OCI-LY7 (cell line): ENCODE data around the gene COL9A3. TPM values are rescaled to one million over a fixed set of nuclear protein-coding genes. Genes with fewer than 3 reads are reported as not detected.

Experiments
- BruUV-seq: library from RNA; stranded (reverse); fragments of 400-500 nt; replicated peaks from 2 replicates; lab custom pipeline; 2021; lab: Mats Ljungman, UMichigan
- CTCF ChIA-PET: fragments of 300-600 bp; sonication (Branson Sonifier 250); formaldehyde crosslinking; loops from one replicate; lab custom pipeline; 2022; ENCODE audit warnings: antibody characterized with exemption; ENCODE audit not compliant: unreplicated experiment; lab: Charles Lee
- POLR2A ChIA-PET: fragments of 300-600 bp; sonication (Branson Sonifier 250); formaldehyde crosslinking; loops from one replicate; lab custom pipeline; 2022; ENCODE audit warnings: antibody characterized with exemption; lab: Charles Lee
- DNase-seq: peaks from one replicate; pipeline ENCODE4 v3.0.0-alpha.2; 2015; ENCODE audit warnings: low spot score
- H2AFZ ChIP-seq: fragments of 200-600 bp; sonication (generic), shearing (Covaris generic); 2 replicates; pipeline ENCODE4 v1.6.1; 2014; ENCODE audit warnings: mild to moderate bottlenecking, antibody characterized with exemption, low read length, moderate library complexity
- H3K27ac ChIP-seq: fragments of 200-600 bp; sonication (generic); 2 replicates; pipeline ENCODE4 v1.5.1; 2014; ENCODE audit warnings: mixed run types, low read depth, mild to moderate bottlenecking, moderate library complexity, low read length, inconsistent platforms; ENCODE audit not compliant: poor library complexity, severe bottlenecking
- H3K36me3 ChIP-seq: fragments of 200-600 bp; sonication (generic); 2 replicates; pipeline ENCODE4 v1.6.1; 2014; ENCODE audit warnings: mild to moderate bottlenecking, antibody characterized with exemption, low read length, moderate library complexity, mixed read lengths; ENCODE audit not compliant: insufficient read depth
- H3K4me1 ChIP-seq: fragments of 200-600 bp; sonication (generic); 2 replicates; pipeline ENCODE4 v1.5.1; 2014; ENCODE audit warnings: mild to moderate bottlenecking, low read length; ENCODE audit not compliant: insufficient read depth, poor library complexity, severe bottlenecking
- H3K4me2 ChIP-seq: fragments of 200-600 bp; sonication (generic); 2 replicates; pipeline ENCODE4 v1.6.1; 2014; ENCODE audit warnings: mild to moderate bottlenecking, low read length
- H3K4me3 ChIP-seq: fragments of 200-600 bp; sonication (generic); 2 replicates; pipeline ENCODE4 v1.5.1; 2014; ENCODE audit warnings: mild to moderate bottlenecking, low read depth, low read length; ENCODE audit not compliant: poor library complexity, severe bottlenecking
- H3K79me2 ChIP-seq: fragments of 200-600 bp; sonication (generic); 2 replicates; pipeline ENCODE4 v1.6.1; 2016; ENCODE audit warnings: low read depth, mild to moderate bottlenecking, low read length, moderate library complexity, mixed read lengths; ENCODE audit not compliant: insufficient read depth
- H3K9me2 ChIP-seq: fragments of 200-600 bp; sonication (generic); 2 replicates; pipeline ENCODE4 v1.6.1; 2016; ENCODE audit warnings: mild to moderate bottlenecking, low read length, mixed read lengths; ENCODE audit not compliant: insufficient read depth
- H3K9me3 ChIP-seq: fragments of 200-600 bp; sonication (generic); 2 replicates; pipeline ENCODE4 v1.6.1; 2014; ENCODE audit warnings: mild to moderate bottlenecking, mixed run types, low read length, mixed read lengths
- H4K20me1 ChIP-seq: fragments of 200-600 bp; sonication (generic); 2 replicates; pipeline ENCODE4 v1.6.1; 2014; ENCODE audit warnings: mild to moderate bottlenecking, antibody characterized with exemption, low read length, moderate library complexity, mixed read lengths; ENCODE audit not compliant: insufficient read depth
- EZH2phosphoT487 ChIP-seq: fragments of 200-600 bp; sonication (generic); IDR thresholded peaks from 2 replicates; pipeline ENCODE4 v1.6.1; 2018; ENCODE audit warnings: low read depth, borderline replicate concordance, mild to moderate bottlenecking, mixed run types, antibody characterized with exemption, low read length, moderate library complexity, mixed read lengths
- intact Hi-C: fragments of 100-400 bp; cut with micrococcal nuclease; formaldehyde crosslinking; loops from one replicate; pipeline ENCODE4 v1.10.0; 2022; ENCODE audit not compliant: unreplicated experiment
- total RNA-seq, 2 experiments: library from RNA; depleted of rRNA in 1 of 2; stranded (reverse); fragments of >200 nt in 1 of 2; shearing (Covaris generic) in 1 of 2; gene quantifications; 2 replicates each; pipeline ENCODE4 v1.2.3, GENCODE V29; 2014 to 2022
- TF ChIP-seq, protein P1 (sequence below): fragments of 200-600 bp; sonication (generic); conservative IDR thresholded peaks from 2 replicates; pipeline ENCODE4 v1.5.1; 2014; ENCODE audit warnings: mild to moderate bottlenecking, antibody characterized with exemption, low read length, moderate library complexity, mixed read lengths

The COL9A3 gene
- total RNA-seq, 2 experiments from 2014 or later: 1.7 to 5.2 TPM

DNA sequence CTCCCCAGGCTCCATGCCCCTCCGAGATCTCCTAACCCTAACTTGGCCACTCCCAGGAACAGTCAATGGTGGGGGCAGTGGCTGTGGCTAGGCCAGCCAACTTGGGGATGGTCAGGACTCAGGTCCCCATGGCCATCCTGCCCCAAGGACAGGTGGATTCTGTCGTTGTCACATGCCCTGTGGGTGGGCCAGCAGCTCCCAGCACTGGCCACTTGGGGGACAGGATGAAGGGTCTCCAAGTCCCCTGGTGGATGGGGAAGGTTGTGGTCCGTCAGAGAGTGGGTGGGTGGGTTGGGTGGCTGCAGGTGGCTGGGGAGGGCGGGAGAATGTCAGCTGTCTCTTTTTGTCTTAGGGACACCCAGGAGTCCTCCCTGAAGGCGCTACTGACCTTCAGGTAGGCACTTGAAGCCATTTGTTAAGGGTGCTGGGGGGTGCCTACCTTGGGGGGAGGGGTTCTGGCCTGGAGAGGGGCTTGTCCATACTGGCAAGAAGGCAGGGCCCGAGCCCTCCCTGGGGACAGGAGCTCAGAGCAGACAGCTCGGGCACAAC is 5.5 kb downstream of the COL9A3 start:
- no peaks in the 10 kb centered on the region for H3K36me3 ChIP-seq
- no peak overlapping the region for H3K27ac ChIP-seq
- H3K4me1 ChIP-seq: peaks cover 7% of the 10 kb centered on the region
- ChIA-PET CTCF (interaction anchor here (0.7 to 1.0 kb wide), 4 partner anchors 10 to 52 kb away, joined by 3 to 9 read pairs (median 4); no protein-coding TSS in a partner anchor), POLR2A (no interaction called here)
- BruUV-seq: no TSS peak
- TF ChIP-seq, protein P1, sequence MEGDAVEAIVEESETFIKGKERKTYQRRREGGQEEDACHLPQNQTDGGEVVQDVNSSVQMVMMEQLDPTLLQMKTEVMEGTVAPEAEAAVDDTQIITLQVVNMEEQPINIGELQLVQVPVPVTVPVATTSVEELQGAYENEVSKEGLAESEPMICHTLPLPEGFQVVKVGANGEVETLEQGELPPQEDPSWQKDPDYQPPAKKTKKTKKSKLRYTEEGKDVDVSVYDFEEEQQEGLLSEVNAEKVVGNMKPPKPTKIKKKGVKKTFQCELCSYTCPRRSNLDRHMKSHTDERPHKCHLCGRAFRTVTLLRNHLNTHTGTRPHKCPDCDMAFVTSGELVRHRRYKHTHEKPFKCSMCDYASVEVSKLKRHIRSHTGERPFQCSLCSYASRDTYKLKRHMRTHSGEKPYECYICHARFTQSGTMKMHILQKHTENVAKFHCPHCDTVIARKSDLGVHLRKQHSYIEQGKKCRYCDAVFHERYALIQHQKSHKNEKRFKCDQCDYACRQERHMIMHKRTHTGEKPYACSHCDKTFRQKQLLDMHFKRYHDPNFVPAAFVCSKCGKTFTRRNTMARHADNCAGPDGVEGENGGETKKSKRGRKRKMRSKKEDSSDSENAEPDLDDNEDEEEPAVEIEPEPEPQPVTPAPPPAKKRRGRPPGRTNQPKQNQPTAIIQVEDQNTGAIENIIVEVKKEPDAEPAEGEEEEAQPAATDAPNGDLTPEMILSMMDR: no peak
- no peak for TF ChIP-seq EZH2phosphoT487
- no peaks in the 10 kb centered on the region for H3K9me2 ChIP-seq
- H3K9me3 ChIP-seq: no peaks in the 10 kb centered on the region
- DNase-seq: no peak
- no peak overlapping the region for H2AFZ ChIP-seq
- H3K4me2 ChIP-seq: no peak overlapping the region
- no peak overlapping the region for H3K4me3 ChIP-seq
- intact Hi-C loops: loop anchor here (1.0 to 2.0 kb wide), 2 partner anchors 25 to 78 kb away; no protein-coding TSS in a partner anchor
- H4K20me1 ChIP-seq: no peaks in the 10 kb centered on the region
- H3K79me2 ChIP-seq: no peaks in the 10 kb centered on the region

DNA sequence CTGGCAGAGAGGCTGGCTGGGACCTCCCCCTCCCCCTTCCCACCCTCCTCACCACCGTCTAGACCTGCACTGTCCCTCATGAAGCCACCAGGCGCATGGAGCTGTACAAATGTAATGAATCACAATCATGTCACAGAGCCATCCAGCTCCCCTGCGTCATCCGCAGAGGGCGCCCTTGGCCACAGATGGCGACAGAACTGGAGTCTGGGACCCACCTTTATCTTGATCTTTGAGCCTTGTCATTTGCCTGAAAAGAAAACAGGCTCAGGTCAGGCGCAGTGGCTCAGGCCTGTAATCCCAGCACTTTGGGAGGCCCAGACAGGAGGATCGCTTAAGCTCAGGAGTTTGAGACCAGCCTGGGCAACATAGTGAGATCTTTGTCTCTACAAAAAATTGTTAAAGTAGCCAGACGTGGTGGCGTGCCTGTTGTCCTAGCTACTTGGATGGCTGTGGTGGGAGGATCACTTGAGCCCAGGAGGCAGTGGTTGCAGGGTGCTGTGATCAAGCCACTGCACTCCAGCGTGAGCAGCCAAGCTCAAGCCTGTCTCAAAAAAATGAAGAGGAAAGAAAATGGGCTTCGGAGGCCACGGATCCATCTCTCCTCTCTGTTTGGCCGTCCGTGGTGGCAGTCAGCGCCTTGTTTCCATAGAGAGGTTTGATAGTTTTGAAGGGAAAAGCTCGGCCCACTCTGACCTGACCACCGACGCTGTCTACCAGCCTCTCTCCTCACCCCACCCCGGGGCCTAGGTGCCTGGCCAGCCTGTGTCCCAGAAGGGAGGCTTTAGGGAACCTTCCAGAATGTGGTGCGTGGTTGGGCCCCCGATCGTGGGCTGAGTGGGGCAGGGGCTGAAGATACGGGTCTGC is 6.2 kb downstream of the COL9A3 start:
- H3K36me3 ChIP-seq: no peaks in the 10 kb centered on the region
- H3K27ac ChIP-seq: no peak overlapping the region
- H3K4me2 ChIP-seq: no peak overlapping the region
- TF ChIP-seq EZH2phosphoT487: no peak
- TF ChIP-seq, protein P1: peak; percentile 88
- no TSS peak for BruUV-seq
- H3K4me3 ChIP-seq: no peak overlapping the region
- ChIA-PET CTCF (interaction anchor here (0.7 to 1.0 kb wide), 4 partner anchors 9 to 52 kb away, joined by 3 to 9 read pairs (median 4); no protein-coding TSS in a partner anchor), POLR2A (no interaction called here)
- peaks cover 7% of the 10 kb centered on the region for H3K4me1 ChIP-seq
- H3K9me2 ChIP-seq: no peaks in the 10 kb centered on the region
- H3K79me2 ChIP-seq: no peaks in the 10 kb centered on the region
- H2AFZ ChIP-seq: no peak overlapping the region
- peak; percentile 87 for DNase-seq
- intact Hi-C loops: loop anchor here (1.0 to 2.0 kb wide), 3 partner anchors 24 to 186 kb away; no protein-coding TSS in a partner anchor
- no peaks in the 10 kb centered on the region for H4K20me1 ChIP-seq
- no peaks in the 10 kb centered on the region for H3K9me3 ChIP-seq
